CD4-positive, alpha-beta T cell treated with Interferon gamma for 1 hour (primary cell): ENCODE data around the gene GOLIM4.
"Not testable (repeated sequence)": the region's sequence is repeated elsewhere in the genome, so short reads cannot be mapped to it uniquely, and the experiment has no call there.

Source experiments
- DNase-seq: peaks from one replicate; pipeline ENCODE4 v3.0.0-alpha.2; 2020

The GOLIM4 gene

DNA sequence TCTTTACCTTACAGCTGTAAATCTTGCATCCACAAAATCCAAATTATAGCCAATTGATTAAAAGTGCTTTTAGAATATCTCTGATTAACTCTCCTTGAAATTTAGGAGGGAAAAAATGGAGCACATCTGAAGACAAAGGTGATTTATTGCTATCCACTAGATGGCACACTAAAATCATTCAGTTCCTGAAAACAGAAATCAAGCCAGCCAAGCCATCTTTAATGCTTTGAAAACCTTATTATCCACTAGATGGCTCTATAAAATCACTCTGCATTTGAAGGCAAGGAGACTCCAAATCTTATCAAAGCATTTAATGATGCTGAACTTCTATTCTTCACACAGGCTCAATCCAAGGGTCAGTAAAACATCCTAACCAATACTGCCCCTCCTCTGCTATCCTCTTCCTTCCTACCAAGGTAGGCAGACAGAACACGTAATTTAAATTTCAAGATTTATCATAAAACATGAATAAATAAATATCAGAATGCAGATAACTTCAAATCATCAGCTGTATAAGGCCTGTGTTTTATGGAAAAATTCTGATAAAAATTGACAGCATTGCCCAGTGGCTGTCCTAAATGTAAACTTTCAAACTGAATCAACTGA, 48.4 kb downstream of the GOLIM4 start:
- no peak for DNase-seq

- DNase-seq, result no peak
Observed at GRCh38 chr3:168044049-168044448, 51.7 kb downstream of the GOLIM4 start.

DNA sequence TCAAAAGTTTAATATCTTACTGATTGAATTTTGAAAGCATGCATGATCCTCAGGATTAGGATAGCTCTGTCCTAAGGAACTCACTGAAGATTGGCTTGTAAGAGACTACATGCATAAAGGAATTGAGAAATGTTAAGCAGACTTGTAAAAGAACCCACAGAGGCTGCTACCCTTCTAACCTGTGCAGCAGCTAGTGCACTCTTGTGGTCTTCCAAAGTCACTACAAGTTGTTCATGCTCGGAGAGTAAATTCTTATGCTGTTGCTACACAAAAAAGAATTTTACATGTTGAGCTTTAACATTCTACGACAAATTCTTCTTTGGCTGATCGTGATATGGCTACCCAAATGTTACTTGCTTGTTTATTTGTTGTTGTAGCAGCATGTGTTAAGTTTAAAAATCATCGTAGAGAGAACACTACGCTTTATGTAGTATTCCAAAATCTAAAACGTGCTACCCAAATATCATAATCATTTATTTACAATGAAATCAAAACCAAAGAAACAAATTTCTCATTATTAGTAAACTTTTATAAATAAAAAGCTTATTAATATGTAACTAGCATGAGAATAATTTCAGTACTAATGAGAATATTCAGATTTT, 55.0 kb downstream of the GOLIM4 start:
- DNase-seq, result no peak

- no peak for DNase-seq
Observed at GRCh38 chr3:168037020-168037419, 58.7 kb downstream of the GOLIM4 start.

DNA sequence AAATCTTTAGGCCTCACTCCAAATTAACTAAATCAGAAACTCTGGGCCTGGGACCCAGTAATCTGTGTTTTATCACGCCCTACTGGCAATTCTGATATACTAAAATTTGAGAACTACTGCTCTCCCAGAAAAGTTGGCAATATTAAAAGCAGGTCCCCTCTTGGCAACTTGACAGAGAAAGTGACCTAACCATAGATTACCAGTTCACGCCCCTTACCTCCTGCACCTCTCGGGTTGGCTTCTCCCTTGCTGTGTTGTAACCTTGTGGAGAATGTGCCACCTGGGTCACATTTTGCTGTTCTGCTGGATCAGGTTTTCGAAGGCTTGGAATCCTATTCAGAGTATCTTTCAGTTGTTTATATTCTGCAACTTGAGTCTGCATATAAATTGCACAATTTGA, 59.1 kb downstream of the GOLIM4 start:
- no peak for DNase-seq

GRCh38 chr3:168034152-168034928, 61.4 kb downstream of the GOLIM4 start:
- DNase-seq, result no peak

GRCh38 chr3:168030577-168030976, 65.1 kb downstream of the GOLIM4 start:
- DNase-seq, result no peak

DNA sequence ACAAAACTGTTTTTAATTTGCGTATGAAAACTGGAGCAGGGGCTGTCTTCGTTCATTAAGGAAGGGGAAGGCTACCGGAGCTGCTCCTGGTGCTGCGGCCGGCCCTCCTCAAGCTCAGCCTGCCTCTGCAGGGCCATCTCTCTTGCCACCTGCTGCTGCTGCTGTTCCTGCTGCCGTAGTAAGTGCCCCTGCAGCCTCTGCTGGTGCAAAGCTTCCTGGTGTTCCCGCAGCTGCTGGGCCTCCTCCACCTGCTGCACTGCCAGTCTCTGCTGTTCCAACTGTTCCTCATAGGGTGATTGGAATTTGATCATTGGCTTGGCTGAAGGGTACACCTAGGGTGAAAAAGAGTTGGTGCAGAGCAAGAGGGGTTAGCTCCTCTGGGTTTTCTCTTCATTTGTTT, 66.0 kb downstream of the GOLIM4 start:
- DNase-seq, result no peak

DNA sequence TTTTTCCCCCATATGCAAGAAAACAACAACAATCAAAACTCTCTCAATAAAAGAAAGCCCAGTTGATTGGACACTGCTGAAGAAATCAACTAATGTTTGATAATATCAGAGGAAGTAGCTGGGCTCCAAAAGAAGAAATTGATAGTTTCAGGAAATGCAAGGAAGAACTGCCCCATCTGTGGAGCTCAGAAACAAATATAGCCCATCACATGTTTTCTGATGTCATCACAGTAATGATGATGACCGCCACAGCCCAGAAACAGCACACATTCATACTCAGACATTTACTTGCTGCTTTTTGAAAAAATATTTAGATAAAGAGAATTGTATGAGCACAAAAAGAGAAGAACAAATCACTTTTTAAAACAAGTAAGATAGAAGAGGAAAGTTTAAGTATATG, 67.6 kb downstream of the GOLIM4 start:
- DNase-seq, result no peak

DNA sequence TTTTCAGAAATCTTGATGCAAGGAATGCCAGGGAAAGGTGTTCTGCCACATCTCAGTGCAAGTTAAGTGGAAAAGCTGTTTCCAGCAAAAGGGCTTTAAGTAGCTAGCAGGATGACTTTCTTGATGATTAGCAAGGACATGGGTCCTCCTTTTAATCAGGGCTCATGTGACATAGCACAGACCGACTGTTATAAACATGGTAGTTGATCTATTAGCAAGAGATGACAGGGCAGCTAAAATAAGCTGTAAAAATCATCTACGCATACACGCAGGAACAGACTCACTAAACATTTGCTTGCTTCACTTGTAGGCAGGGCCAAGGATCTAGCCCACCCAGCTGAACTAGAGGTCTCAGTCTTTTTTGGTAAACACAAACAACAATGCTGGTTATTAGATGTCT, 69.0 kb downstream of the GOLIM4 start:
- no peak for DNase-seq

DNA sequence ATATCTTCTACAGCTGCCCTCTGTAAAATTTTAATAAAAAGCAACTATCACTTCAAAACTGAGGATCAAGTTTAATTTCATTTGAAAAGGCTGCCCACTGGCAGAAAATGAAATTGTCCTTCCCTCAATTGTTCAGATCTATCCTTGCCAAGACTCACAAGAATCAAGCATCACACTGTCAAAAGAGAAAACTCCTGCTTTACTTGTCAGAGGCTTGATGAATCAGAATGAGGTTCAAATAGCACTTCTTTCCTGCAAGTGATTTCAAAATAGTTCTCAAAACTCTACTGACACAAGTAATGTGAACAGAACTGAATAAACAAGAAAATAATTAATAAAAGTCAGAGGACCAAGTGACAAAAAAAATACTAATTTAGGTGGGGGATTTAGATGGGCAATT, 70.6 kb downstream of the GOLIM4 start:
- no peak for DNase-seq

- no peak for DNase-seq
Observed at GRCh38 chr3:168024537-168024941, 71.2 kb downstream of the GOLIM4 start.

DNA sequence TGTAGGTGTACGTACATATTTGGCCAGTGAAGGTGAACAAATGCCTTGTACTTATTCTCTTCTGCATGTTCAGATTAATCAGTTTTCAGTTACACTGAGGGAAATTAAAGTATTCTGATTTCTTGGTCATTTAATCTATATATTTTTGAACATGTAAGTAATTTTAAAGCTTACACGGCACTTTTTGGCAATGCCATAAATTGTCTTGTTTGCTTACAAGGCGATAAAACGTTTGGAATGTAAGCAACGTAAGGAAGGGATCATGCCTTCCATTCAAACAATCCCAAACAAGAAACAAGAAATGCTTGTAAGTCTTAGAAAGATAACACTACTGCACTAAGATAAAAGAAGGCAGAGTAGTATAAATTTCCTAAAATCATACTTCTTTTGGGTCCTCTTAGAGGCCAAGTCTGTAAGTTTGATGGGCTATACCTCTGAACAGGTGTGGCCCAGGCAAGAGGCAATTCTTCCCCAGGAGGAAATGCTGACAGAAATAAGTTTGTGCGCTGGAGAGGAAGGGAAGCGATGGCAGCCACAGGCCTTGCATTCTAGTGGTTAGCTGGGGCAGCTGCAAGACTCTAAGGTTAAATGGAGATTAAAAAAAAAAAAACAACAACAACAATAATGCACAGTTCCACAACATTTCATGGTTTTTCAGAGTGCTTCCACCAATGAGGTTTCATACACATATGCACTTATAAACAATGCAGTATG, 73.8 kb downstream of the GOLIM4 start:
- DNase-seq, result no peak

DNA sequence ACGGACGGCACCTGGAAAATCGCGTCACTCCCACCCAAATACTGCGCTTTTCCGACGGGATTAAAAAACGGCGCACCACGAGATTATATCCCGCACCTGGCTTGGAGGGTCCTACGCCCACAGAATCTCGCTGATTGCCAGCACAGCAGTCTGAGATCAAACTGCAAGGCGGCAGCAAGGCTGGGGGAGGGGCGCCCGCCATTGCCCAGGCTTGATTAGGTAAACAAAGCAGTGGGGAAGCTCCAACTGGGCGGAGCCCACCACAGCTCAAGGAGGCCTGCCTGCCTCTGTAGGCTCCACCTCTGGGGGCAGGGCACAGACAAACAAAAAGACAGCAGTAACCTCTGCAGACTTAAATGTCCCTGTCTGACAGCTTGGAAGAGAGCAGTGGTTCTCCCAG, 84.4 kb downstream of the GOLIM4 start:
- DNase-seq, result not testable (repeated sequence)

GRCh38 chr3:168006584-168006983, 89.1 kb downstream of the GOLIM4 start:
- DNase-seq, result no peak

DNA sequence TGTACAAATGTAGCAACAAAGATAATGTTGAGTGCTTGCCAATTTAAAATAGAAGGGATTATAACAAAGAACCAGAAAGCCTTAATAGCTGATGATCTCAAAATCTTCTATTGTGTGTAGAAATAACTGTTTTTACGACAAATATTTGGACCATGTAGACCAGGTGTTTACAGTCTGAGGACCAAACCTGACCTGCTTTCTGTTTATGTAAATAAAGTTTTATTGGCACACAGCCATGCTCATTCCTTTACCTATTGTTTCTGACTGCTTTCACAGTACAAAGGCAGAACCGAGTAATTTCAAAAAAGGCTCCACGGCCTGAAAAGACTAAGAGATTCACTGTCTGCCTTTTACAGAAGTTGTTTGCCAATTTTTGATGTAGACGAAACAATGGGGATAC, 91.8 kb downstream of the GOLIM4 start:
- no peak for DNase-seq

GRCh38 chr3:168002786-168003368, 92.8 kb downstream of the GOLIM4 start:
- DNase-seq, result no peak

- no peak for DNase-seq
Observed at GRCh38 chr3:168001244-168001643, 94.5 kb downstream of the GOLIM4 start.

- DNase-seq, result no peak
Observed at GRCh38 chr3:167998253-167998652, 97.5 kb downstream of the GOLIM4 start.

DNA sequence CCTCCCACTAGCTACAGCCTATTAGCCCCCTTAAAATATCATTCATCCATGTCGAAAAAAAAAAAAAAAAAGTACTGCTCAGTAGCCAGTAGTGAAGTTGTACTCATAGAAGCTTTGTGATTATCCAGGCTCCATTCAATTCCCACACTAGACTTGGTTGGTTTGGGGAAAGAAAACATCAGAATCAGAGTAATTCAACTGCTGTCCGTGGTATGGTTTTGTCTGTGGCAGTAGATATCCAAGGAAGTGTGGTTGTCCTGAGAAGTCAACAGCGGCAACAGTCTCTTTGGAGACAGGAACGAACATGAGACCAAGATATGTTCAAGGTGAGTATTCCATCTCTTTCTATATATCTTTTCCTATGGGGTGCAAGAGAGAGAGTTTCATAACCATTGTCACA, 99.2 kb downstream of the GOLIM4 start:
- no peak for DNase-seq

- DNase-seq, result no peak
Observed at GRCh38 chr3:167992381-167992780, 103.3 kb downstream of the GOLIM4 start.

GRCh38 chr3:167991213-167991612, 104.5 kb downstream of the GOLIM4 start:
- no peak for DNase-seq

- no peak for DNase-seq
Observed at GRCh38 chr3:167989999-167990398, 105.7 kb downstream of the GOLIM4 start.
